PC-3 (cell line): ENCODE data around the gene MAGI1. TPM values are rescaled to one million over a fixed set of nuclear protein-coding genes. Genes with fewer than 3 reads are reported as not detected.

Experiments used
- ATAC-seq: fragments of 200-7000 bp; cut with Tn5 transposase; 2 replicates; pipeline ENCODE4 v1.9.1; 2020; ENCODE audit warnings: mild to moderate bottlenecking, moderate library complexity
- BruUV-seq: library from RNA; stranded (reverse); fragments of 400-500 nt; replicated peaks from 2 replicates; lab custom pipeline; 2021; lab: Mats Ljungman, UMichigan
- CTCF ChIA-PET: fragments of 300-600 bp; sonication (Branson Sonifier 250); formaldehyde crosslinking; loops from one replicate; lab custom pipeline; 2022; ENCODE audit warnings: antibody characterized with exemption; lab: Charles Lee
- POLR2A ChIA-PET: fragments of 300-600 bp; sonication (Branson Sonifier 250); formaldehyde crosslinking; loops from one replicate; lab custom pipeline; 2022; ENCODE audit warnings: antibody characterized with exemption; ENCODE audit not compliant: unreplicated experiment; lab: Charles Lee
- DNase-seq: peaks from one replicate; pipeline ENCODE4 v3.0.0-alpha.2; 2015
- H2AFZ ChIP-seq: fragments of 300-600 bp; sonication (generic); 2 replicates; pipeline ENCODE4 v1.6.0; 2016; ENCODE audit warnings: antibody characterized with exemption, low read length
- H3F3A ChIP-seq: fragments of 300-600 bp; sonication (generic); one replicate; pipeline ENCODE4 v1.6.0; 2017; ENCODE audit warnings: antibody characterized with exemption, low read length, control low read depth, mild to moderate bottlenecking; ENCODE audit not compliant: unreplicated experiment
- H3K27ac ChIP-seq: fragments of 300-600 bp; sonication (generic); 2 replicates; pipeline ENCODE4 v1.5.1; 2016; ENCODE audit warnings: mild to moderate bottlenecking, low read length
- H3K27me3 ChIP-seq: fragments of 300-600 bp; sonication (generic); 2 replicates; pipeline ENCODE4 v1.6.1; 2016; ENCODE audit warnings: low read length, mixed read lengths
- H3K36me3 ChIP-seq: fragments of 300-600 bp; sonication (generic); 2 replicates; pipeline ENCODE4 v1.6.1; 2016; ENCODE audit warnings: low read depth, mixed run types, low read length, mixed read lengths
- H3K4me1 ChIP-seq: fragments of 300-600 bp; sonication (generic); 2 replicates; pipeline ENCODE4 v1.5.1; 2016; ENCODE audit warnings: low read length; ENCODE audit not compliant: insufficient read depth
- H3K4me2 ChIP-seq: fragments of 300-600 bp; sonication (generic); 2 replicates; pipeline ENCODE4 v1.6.0; 2016; ENCODE audit warnings: low read length
- H3K4me3 ChIP-seq: fragments of 300-600 bp; sonication (generic); 2 replicates; pipeline ENCODE4 v1.5.1; 2016; ENCODE audit warnings: mild to moderate bottlenecking, low read length, mixed read lengths
- H3K79me2 ChIP-seq: fragments of 300-600 bp; sonication (generic); 2 replicates; pipeline ENCODE4 v1.6.1; 2017; ENCODE audit warnings: low read length, mixed read lengths
- H3K9ac ChIP-seq: fragments of 300-600 bp; sonication (generic); 2 replicates; pipeline ENCODE4 v1.6.0; 2016; ENCODE audit warnings: mild to moderate bottlenecking, low read length
- H3K9me2 ChIP-seq: fragments of 300-600 bp; sonication (generic); replicated peaks from 2 replicates; pipeline ENCODE4 v1.6.1; 2016; ENCODE audit warnings: mixed run types, low read length, mixed read lengths
- H3K9me3 ChIP-seq: fragments of 300-600 bp; sonication (generic); 2 replicates; pipeline ENCODE4 v1.6.1; 2016; ENCODE audit warnings: low read length, mixed read lengths
- H4K20me1 ChIP-seq: fragments of 300-600 bp; sonication (generic); 2 replicates; pipeline ENCODE4 v1.6.1; 2016; ENCODE audit warnings: low read length, mixed read lengths
- EZH2 ChIP-seq: fragments of 300-600 bp; sonication (generic); IDR thresholded peaks from one replicate; pipeline ENCODE4 v1.6.1; 2017; ENCODE audit warnings: antibody characterized with exemption, mild to moderate bottlenecking, low read length; ENCODE audit not compliant: unreplicated experiment
- EZH2phosphoT487 ChIP-seq: fragments of 300-600 bp; sonication (generic); IDR thresholded peaks from 2 replicates; pipeline ENCODE4 v1.6.1; 2018; ENCODE audit warnings: mild to moderate bottlenecking, antibody characterized with exemption, low read length, borderline replicate concordance
- intact Hi-C: fragments of 100-400 bp; cut with micrococcal nuclease; formaldehyde crosslinking; loops from 2 replicates; pipeline ENCODE4 v1.9.0; 2023
- total RNA-seq: library from RNA; depleted of rRNA; stranded (reverse); fragments of >200 nt; gene quantifications from 2 replicates; pipeline ENCODE4 v1.2.3, GENCODE V29; 2014
- TF ChIP-seq, protein P1 (sequence below): fragments of 300-600 bp; sonication (generic); conservative IDR thresholded peaks from 2 replicates; pipeline ENCODE4 v1.5.1; 2017; ENCODE audit warnings: antibody characterized with exemption, low read depth, mild to moderate bottlenecking, low read length

MAGI1 gene
- total RNA-seq, 1 experiment from 2014 or later: 8.9 TPM

DNA sequence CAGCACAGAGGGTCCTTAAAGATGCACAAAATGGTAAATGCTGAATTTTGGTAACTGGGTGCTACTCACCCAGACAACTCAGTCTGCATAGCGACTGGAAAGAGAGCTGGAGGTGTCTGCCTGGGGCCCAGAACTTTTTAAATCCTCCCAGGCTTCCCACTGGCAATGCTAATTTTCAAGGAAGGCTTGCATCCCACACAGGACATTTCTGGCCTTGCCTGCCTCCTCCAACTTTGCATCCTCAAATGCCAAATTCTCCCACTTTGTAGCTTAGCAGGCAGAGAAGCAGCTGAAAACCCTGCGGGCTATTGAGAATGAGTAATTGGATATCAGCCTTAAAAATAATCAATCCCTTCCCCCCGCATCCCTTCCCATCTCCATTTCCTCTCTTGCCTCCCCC, 694.3 kb downstream of the MAGI1 start:
- intact Hi-C loops: loop anchor here (5.0 kb wide), 1 partner anchor 388 kb away; no protein-coding TSS in a partner anchor
- H3K9me2 ChIP-seq: no peaks in the 10 kb centered on the region
- no peak for TF ChIP-seq EZH2phosphoT487
- no peaks in the 10 kb centered on the region for H3K27me3 ChIP-seq
- H2AFZ ChIP-seq: no peak overlapping the region
- no peaks in the 10 kb centered on the region for H3K36me3 ChIP-seq
- H4K20me1 ChIP-seq: no peaks in the 10 kb centered on the region
- DNase-seq: no peak
- H3K4me2 ChIP-seq: no peak overlapping the region
- BruUV-seq: no TSS peak
- no peaks in the 10 kb centered on the region for H3F3A ChIP-seq
- CTCF ChIA-PET: no interaction called here
- H3K4me3 ChIP-seq: no peak overlapping the region
- no peak overlapping the region for H3K9ac ChIP-seq
- no peak for ATAC-seq
- no peaks in the 10 kb centered on the region for H3K79me2 ChIP-seq
- H3K4me1 ChIP-seq: peaks cover 8% of the 10 kb centered on the region
- H3K9me3 ChIP-seq: no peaks in the 10 kb centered on the region
- H3K27ac ChIP-seq: no peak overlapping the region
- POLR2A ChIA-PET: no interaction called here

- Histone ChIP-seq H3K4me3 (no peak overlapping the region), H2AFZ (no peak overlapping the region), H3K27me3 (no peaks in the 10 kb centered on the region), H3K9ac (no peak overlapping the region), H3K27ac (no peak overlapping the region), H3K79me2 (no peaks in the 10 kb centered on the region), H4K20me1 (no peaks in the 10 kb centered on the region), H3K9me2 (no peaks in the 10 kb centered on the region), H3K4me1 (peaks cover 8% of the 10 kb centered on the region), H3K9me3 (no peaks in the 10 kb centered on the region), H3K36me3 (no peaks in the 10 kb centered on the region), H3K4me2 (no peak overlapping the region), H3F3A (no peaks in the 10 kb centered on the region)
- no peak for ATAC-seq
- TF ChIP-seq EZH2 (no peak), EZH2phosphoT487 (no peak)
- TF ChIP-seq, protein P1, sequence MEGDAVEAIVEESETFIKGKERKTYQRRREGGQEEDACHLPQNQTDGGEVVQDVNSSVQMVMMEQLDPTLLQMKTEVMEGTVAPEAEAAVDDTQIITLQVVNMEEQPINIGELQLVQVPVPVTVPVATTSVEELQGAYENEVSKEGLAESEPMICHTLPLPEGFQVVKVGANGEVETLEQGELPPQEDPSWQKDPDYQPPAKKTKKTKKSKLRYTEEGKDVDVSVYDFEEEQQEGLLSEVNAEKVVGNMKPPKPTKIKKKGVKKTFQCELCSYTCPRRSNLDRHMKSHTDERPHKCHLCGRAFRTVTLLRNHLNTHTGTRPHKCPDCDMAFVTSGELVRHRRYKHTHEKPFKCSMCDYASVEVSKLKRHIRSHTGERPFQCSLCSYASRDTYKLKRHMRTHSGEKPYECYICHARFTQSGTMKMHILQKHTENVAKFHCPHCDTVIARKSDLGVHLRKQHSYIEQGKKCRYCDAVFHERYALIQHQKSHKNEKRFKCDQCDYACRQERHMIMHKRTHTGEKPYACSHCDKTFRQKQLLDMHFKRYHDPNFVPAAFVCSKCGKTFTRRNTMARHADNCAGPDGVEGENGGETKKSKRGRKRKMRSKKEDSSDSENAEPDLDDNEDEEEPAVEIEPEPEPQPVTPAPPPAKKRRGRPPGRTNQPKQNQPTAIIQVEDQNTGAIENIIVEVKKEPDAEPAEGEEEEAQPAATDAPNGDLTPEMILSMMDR: no peak
- ChIA-PET POLR2A (no interaction called here), CTCF (no interaction called here)
- intact Hi-C loops: loop anchor here (2.0 to 5.0 kb wide), 3 partner anchors 93 to 389 kb away; no protein-coding TSS in a partner anchor
- DNase-seq: no peak
- BruUV-seq: no TSS peak
Observed at GRCh38 chr3:65343736-65344135, 695.0 kb downstream of the MAGI1 start.

DNA sequence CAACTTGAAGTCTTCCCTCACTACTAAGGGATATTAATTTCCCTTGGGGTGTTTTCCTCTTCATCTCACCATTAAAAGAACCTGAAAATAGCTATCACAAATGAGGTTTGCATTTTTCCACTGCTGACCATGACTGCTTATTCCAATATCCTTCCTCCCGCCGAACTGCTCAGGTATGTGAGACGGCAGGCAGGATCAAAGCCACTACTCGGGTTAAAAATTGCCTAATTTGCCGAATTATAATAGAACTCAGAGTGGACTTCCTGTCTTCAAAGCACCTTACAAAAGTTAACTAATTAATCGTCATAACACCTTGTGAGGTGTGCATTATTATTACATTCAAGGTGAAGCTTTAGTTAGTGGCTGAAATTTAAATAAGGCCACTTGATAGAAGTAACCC, 695.7 kb downstream of the MAGI1 start:
- H3K9ac ChIP-seq: no peak overlapping the region
- H2AFZ ChIP-seq: no peak overlapping the region
- no peaks in the 10 kb centered on the region for H4K20me1 ChIP-seq
- BruUV-seq: no TSS peak
- no peaks in the 10 kb centered on the region for H3K36me3 ChIP-seq
- peaks cover 2% of the 10 kb centered on the region for H3K4me1 ChIP-seq
- no peaks in the 10 kb centered on the region for H3K9me2 ChIP-seq
- H3K27ac ChIP-seq: no peak overlapping the region
- ChIA-PET POLR2A (no interaction called here), CTCF (no interaction called here)
- H3F3A ChIP-seq: no peaks in the 10 kb centered on the region
- no peak for ATAC-seq
- TF ChIP-seq EZH2: no peak
- TF ChIP-seq EZH2phosphoT487: no peak
- TF ChIP-seq, protein P1: no peak
- no peaks in the 10 kb centered on the region for H3K27me3 ChIP-seq
- no peak for DNase-seq
- intact Hi-C loops: loop anchor here (2.0 to 5.0 kb wide), 3 partner anchors 94 to 389 kb away; no protein-coding TSS in a partner anchor
- H3K79me2 ChIP-seq: no peaks in the 10 kb centered on the region
- no peak overlapping the region for H3K4me2 ChIP-seq
- no peaks in the 10 kb centered on the region for H3K9me3 ChIP-seq
- H3K4me3 ChIP-seq: no peak overlapping the region
